Stimulated activated CD8-positive, alpha-beta memory T cell treated with anti-CD3 and anti-CD28 coated beads, Interleukin-7, amount 100 ng/mL, for 1 hour (primary cell): ENCODE results near the gene FTO.

Experiments used
- DNase-seq, 2 donors: peaks; one replicate each; pipeline ENCODE4 v3.0.0-alpha.2; 2020; ENCODE audit warnings: low read depth in 2 of 2

FTO gene

GRCh38 chr16:53781023-53781605 is 77.2 kb downstream of the FTO start:
- no peak for DNase-seq

GRCh38 chr16:53782148-53782547 is 78.2 kb downstream of the FTO start:
- no peak for DNase-seq

GRCh38 chr16:53784291-53784690 is 80.3 kb downstream of the FTO start:
- no peak for DNase-seq

- DNase-seq = no peak
Measured at GRCh38 chr16:53785044-53785443, 81.1 kb downstream of the FTO start.

GRCh38 chr16:53785916-53786315 is 82.0 kb downstream of the FTO start:
- DNase-seq = no peak

- DNase-seq = no peak
Measured at GRCh38 chr16:53787423-53787822, 83.5 kb downstream of the FTO start.

GRCh38 chr16:53789137-53789536 is 85.2 kb downstream of the FTO start:
- DNase-seq = no peak

- no peak for DNase-seq
Measured at GRCh38 chr16:53792161-53792951, 88.4 kb downstream of the FTO start.

GRCh38 chr16:53803451-53803850 is 99.5 kb downstream of the FTO start:
- DNase-seq = no peak

GRCh38 chr16:53803998-53804397 is 100.0 kb downstream of the FTO start:
- no peak for DNase-seq

GRCh38 chr16:53804467-53804866 is 100.5 kb downstream of the FTO start:
- DNase-seq = no peak

GRCh38 chr16:53805113-53805512 is 101.2 kb downstream of the FTO start:
- no peak for DNase-seq

GRCh38 chr16:53805752-53806151 is 101.8 kb downstream of the FTO start:
- no peak for DNase-seq

GRCh38 chr16:53809088-53809932 is 105.4 kb downstream of the FTO start:
- no peak for DNase-seq

- DNase-seq = no peak
Measured at GRCh38 chr16:53812914-53813313, 109.0 kb downstream of the FTO start.

- no peak for DNase-seq
Measured at GRCh38 chr16:53814801-53815200, 110.8 kb downstream of the FTO start.

- no peak for DNase-seq
Measured at GRCh38 chr16:53816211-53816836, 112.4 kb downstream of the FTO start.

GRCh38 chr16:53817117-53817755 is 113.3 kb downstream of the FTO start:
- no peak for DNase-seq

- DNase-seq = no peak
Measured at GRCh38 chr16:53817812-53818550, 114.0 kb downstream of the FTO start.

GRCh38 chr16:53821487-53821886 is 117.5 kb downstream of the FTO start:
- DNase-seq = no peak
